SJSA1 (cell line): Measurements from ENCODE around the gene BAG1. TPM values are rescaled to one million over a fixed set of nuclear protein-coding genes. Genes with fewer than 3 reads are reported as not detected.

Experiments used
- DNase-seq, 2 experiments: peaks; one replicate each; pipeline ENCODE4 v3.0.0-alpha.2; 2015 to 2020; ENCODE audit warnings: low spot score in 2 of 2, low read depth in 1 of 2
- H3K27ac ChIP-seq: fragments of 250-450 bp; sonication (Bioruptor Pico); 2 replicates; pipeline ENCODE4 v1.5.1; 2020; ENCODE audit warnings: mild to moderate bottlenecking, moderate library complexity
- H3K27me3 ChIP-seq: fragments of 250-450 bp; sonication (Bioruptor Pico); replicated peaks from 2 replicates; pipeline ENCODE4 v1.5.1; 2020; ENCODE audit warnings: mild to moderate bottlenecking, moderate library complexity
- H3K36me3 ChIP-seq: fragments of 250-450 bp; sonication (Bioruptor Pico); 2 replicates; pipeline ENCODE4 v1.5.1; 2020; ENCODE audit warnings: mild to moderate bottlenecking
- H3K4me1 ChIP-seq: fragments of 250-450 bp; sonication (Bioruptor Pico); replicated peaks from 2 replicates; pipeline ENCODE4 v1.6.1; 2021; ENCODE audit warnings: mild to moderate bottlenecking
- H3K4me3 ChIP-seq: fragments of 250-450 bp; sonication (Bioruptor Pico); 2 replicates; pipeline ENCODE4 v1.5.1; 2020; ENCODE audit warnings: mild to moderate bottlenecking
- H3K9me3 ChIP-seq: fragments of 250-450 bp; sonication (Bioruptor Pico); replicated peaks from 2 replicates; pipeline ENCODE4 v1.5.1; 2020; ENCODE audit warnings: mild to moderate bottlenecking
- total RNA-seq: library from RNA; depleted of rRNA; stranded (reverse); fragments of >200 nt; shearing (Covaris generic); gene quantifications from 2 replicates; pipeline ENCODE4 v1.2.3, GENCODE V29; 2014

BAG1 gene
- total RNA-seq, 1 experiment from 2014 or later: 25.0 TPM

DNA sequence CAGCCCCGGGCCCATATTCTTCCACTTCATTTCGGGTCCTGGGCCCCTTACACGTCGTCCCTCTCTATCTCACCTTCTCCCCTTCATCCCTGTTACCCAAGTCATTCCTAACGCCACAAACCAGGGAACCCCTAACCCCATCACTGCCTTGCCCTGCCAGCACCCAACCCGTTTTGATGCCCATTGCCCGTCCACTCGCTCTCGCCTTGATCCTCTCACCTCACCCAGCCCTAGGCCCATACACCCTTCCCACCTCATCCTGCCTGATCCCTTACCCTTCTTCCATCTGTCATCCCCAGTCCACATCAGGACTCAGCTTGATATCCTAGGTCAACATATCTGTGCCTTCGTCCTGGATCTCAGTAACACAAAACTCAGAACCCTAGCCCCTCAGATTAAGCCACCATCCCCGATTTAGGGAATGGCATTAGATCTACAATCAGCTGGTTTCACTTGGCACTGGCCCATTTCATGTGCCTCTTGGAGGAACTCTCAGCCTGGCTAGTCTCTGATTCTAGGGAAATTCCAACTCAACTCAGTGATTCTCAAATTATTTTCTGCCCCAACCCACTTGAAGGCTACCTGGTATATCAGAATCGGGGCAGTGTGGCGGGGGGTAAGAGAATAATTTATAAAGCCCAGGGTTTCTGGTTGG is 830 bp upstream of the BAG1 start:
- Histone ChIP-seq H3K27me3 (no peaks in the 10 kb centered on the region), H3K27ac (peak overlapping the region; percentile 50), H3K36me3 (peaks cover 12% of the 10 kb centered on the region), H3K9me3 (no peaks in the 10 kb centered on the region), H3K4me3 (peak overlapping the region; percentile 75), H3K4me1 (peaks cover 6% of the 10 kb centered on the region)
- DNase-seq: peak in 1 of 2 experiments; percentile 2

- H3K9me3 ChIP-seq: no peaks in the 10 kb centered on the region
- no peaks in the 10 kb centered on the region for H3K27me3 ChIP-seq
- H3K27ac ChIP-seq: peak overlapping the region; percentile 42; the same call in 1 of the 2 replicates
- DNase-seq: no peak
- peaks cover 6% of the 10 kb centered on the region for H3K4me1 ChIP-seq
- H3K36me3 ChIP-seq: peaks cover 21% of the 10 kb centered on the region
- peak overlapping the region; percentile 75 for H3K4me3 ChIP-seq
Measured at GRCh38 chr9:33264003-33264472, 470 bp downstream of the BAG1 start.

GRCh38 chr9:33263131-33264002 is 1.1 kb downstream of the BAG1 start:
- DNase-seq: peak in 1 of 2 experiments; percentile 9
- H3K36me3 ChIP-seq: peaks cover 21% of the 10 kb centered on the region
- peak overlapping the region; percentile 42; the same call in 1 of the 2 replicates for H3K27ac ChIP-seq

GRCh38 chr9:33260372-33260771 is 4.1 kb downstream of the BAG1 start:
- DNase-seq: no peak
- H3K36me3 ChIP-seq: peaks cover 16% of the 10 kb centered on the region; the same call in 1 of the 2 replicates
- H3K9me3 ChIP-seq: no peaks in the 10 kb centered on the region
- peaks cover 2% of the 10 kb centered on the region for H3K4me1 ChIP-seq
- H3K27me3 ChIP-seq: no peaks in the 10 kb centered on the region
- H3K27ac ChIP-seq: no peak overlapping the region
- no peak overlapping the region for H3K4me3 ChIP-seq

More at GRCh38 chr9:33263131-33264002, 1.1 kb downstream of the BAG1 start:
- Histone ChIP-seq H3K4me3 (peak overlapping the region; percentile 75), H3K27me3 (no peaks in the 10 kb centered on the region), H3K4me1 (peaks cover 6% of the 10 kb centered on the region), H3K9me3 (no peaks in the 10 kb centered on the region)

GRCh38 chr9:33257276-33257675 is 7.2 kb downstream of the BAG1 start:
- no peaks in the 10 kb centered on the region for H3K4me1 ChIP-seq
- H3K27ac ChIP-seq: no peak overlapping the region
- H3K36me3 ChIP-seq: peaks cover 16% of the 10 kb centered on the region; the same call in 1 of the 2 replicates
- DNase-seq: no peak
- no peaks in the 10 kb centered on the region for H3K9me3 ChIP-seq
- H3K4me3 ChIP-seq: no peak overlapping the region
- no peaks in the 10 kb centered on the region for H3K27me3 ChIP-seq

DNA sequence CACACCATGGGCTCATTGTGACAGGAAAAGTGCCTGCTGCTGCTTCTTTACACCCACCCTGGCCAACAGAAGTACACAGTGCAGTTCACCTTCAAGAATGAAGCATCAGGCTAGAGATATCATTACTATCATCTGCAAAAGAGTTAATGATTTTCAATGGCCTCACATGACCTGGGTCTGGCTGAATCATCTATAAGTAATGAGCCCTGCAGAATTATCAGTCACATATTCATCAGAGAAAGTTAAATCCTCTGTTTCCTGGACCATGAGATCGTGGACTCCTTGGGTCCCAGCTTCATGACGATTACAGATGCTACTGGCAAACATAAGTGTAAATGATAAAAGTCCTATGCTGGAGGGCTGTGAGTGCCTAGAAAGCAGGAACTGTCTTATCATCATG is 8.3 kb downstream of the BAG1 start:
- DNase-seq: no peak
- Histone ChIP-seq H3K4me1 (no peaks in the 10 kb centered on the region), H3K4me3 (no peak overlapping the region), H3K27me3 (no peaks in the 10 kb centered on the region), H3K9me3 (no peaks in the 10 kb centered on the region), H3K27ac (no peak overlapping the region), H3K36me3 (peaks cover 16% of the 10 kb centered on the region; the same call in 1 of the 2 replicates)

- H3K36me3 ChIP-seq: peaks cover 16% of the 10 kb centered on the region; the same call in 1 of the 2 replicates
- no peaks in the 10 kb centered on the region for H3K9me3 ChIP-seq
- H3K4me3 ChIP-seq: no peak overlapping the region
- H3K27ac ChIP-seq: no peak overlapping the region
- no peak for DNase-seq
- H3K27me3 ChIP-seq: no peaks in the 10 kb centered on the region
- no peaks in the 10 kb centered on the region for H3K4me1 ChIP-seq
Measured at GRCh38 chr9:33255471-33255870, 9.0 kb downstream of the BAG1 start.

DNA sequence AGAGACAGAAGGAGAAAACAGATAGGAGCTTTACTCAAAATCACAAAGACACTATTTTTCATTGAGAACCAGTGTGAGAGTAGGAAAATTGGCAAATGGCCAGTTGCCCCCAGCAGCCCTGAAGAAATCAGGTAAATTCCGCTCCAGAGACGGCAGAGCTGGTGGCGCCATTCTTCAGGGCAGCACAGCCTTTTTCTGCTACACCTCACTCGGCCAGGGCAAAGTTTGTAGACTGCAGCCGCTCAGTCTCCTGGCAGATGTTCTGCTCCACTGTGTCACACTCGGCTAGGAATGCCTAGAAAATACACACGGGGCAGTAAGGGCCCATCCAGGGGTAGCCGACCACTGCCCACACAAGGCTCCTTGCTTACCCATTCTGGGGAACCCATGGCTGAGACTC is 9.5 kb downstream of the BAG1 start:
- no peak overlapping the region for H3K4me3 ChIP-seq
- H3K36me3 ChIP-seq: peaks cover 13% of the 10 kb centered on the region; the same call in 1 of the 2 replicates
- H3K4me1 ChIP-seq: no peaks in the 10 kb centered on the region
- no peak for DNase-seq
- no peaks in the 10 kb centered on the region for H3K9me3 ChIP-seq
- H3K27ac ChIP-seq: no peak overlapping the region
- no peaks in the 10 kb centered on the region for H3K27me3 ChIP-seq

- no peak overlapping the region for H3K4me3 ChIP-seq
- no peak for DNase-seq
- H3K27me3 ChIP-seq: no peaks in the 10 kb centered on the region
- H3K9me3 ChIP-seq: no peaks in the 10 kb centered on the region
- H3K27ac ChIP-seq: no peak overlapping the region
- H3K36me3 ChIP-seq: peaks cover 7% of the 10 kb centered on the region; the same call in 1 of the 2 replicates
- no peaks in the 10 kb centered on the region for H3K4me1 ChIP-seq
Measured at GRCh38 chr9:33254211-33254610, 10.3 kb downstream of the BAG1 start.

- no peak for DNase-seq
- H3K27ac ChIP-seq: no peak overlapping the region
Measured at GRCh38 chr9:33250458-33250995, 14.0 kb downstream of the BAG1 start.

DNA sequence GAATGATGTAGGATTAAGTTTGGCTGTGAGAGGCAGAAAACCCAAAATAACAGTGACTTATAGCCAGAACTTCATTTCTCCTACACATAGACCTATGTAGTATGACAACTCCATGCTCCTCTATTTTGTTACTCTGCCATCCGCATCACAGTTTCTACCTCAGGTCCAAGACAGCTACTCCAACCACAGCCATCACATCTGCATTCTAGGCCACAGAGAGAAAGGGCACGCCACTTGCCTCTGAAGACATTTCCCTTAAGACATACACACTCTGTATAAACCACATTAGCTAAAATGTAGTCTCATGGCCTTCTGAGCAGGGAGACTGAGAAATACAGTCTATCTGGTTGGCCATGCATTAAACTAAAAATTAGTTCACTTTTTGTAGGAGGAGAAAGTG is 14.5 kb downstream of the BAG1 start:
- Histone ChIP-seq H3K4me1 (no peaks in the 10 kb centered on the region), H3K36me3 (no peaks in the 10 kb centered on the region), H3K9me3 (no peaks in the 10 kb centered on the region), H3K27me3 (no peaks in the 10 kb centered on the region), H3K4me3 (no peak overlapping the region), H3K27ac (no peak overlapping the region)
- DNase-seq: no peak

More at GRCh38 chr9:33250458-33250995, 14.0 kb downstream of the BAG1 start:
- H3K9me3 ChIP-seq: no peaks in the 10 kb centered on the region
- H3K4me3 ChIP-seq: no peak overlapping the region
- H3K36me3 ChIP-seq: no peaks in the 10 kb centered on the region
- no peaks in the 10 kb centered on the region for H3K4me1 ChIP-seq
- H3K27me3 ChIP-seq: no peaks in the 10 kb centered on the region

DNA sequence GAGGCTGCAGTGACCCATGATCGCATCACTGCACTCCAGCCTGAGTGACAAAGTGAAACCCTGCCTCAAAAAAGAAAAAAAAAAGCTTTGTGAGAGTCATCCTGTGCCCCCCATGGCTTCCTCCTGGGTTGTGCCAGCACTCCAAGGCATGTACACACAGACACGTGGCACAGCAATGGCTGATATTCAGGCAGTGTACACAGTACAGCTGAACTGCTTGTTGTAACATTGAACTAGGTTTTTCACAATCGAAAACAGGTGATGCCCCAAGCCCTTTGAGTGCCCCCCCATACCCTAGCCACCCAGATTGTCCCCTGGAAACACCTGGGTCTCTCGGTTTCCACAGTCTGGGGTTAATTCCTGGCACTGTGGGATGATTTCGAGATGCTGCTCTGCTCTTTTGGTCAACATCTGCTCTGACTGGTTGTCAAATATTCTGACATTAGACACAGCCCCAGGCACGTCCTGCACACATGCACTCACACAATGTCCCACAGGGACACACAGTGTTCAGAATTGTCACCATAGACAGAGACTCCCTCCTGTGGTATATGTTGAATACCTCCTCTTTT is 15.3 kb downstream of the BAG1 start:
- Histone ChIP-seq H3K36me3 (no peaks in the 10 kb centered on the region), H3K27ac (no peak overlapping the region), H3K9me3 (no peaks in the 10 kb centered on the region), H3K4me3 (no peak overlapping the region), H3K27me3 (no peaks in the 10 kb centered on the region), H3K4me1 (no peaks in the 10 kb centered on the region)
- DNase-seq: no peak

DNA sequence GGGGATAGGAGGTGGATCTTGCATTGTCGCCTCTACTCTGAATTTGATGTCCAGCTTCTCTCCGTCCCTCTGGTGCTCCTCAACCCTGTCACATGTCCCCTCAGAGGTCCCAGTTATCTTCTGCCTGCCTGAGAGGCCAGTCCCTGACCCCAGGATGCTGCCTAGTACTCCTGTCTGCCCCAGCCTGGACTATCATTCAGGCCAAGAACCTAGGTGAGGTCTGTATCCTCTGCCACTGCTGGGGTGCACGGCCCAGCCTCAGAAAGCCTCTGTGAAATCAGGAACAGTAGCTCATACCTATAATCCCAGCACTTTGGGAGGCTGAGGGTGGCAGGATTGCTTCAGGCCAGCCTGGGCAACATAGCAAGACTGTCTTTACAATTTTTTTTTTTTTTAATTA is 15.9 kb downstream of the BAG1 start:
- no peak overlapping the region for H3K4me3 ChIP-seq
- no peaks in the 10 kb centered on the region for H3K4me1 ChIP-seq
- no peaks in the 10 kb centered on the region for H3K27me3 ChIP-seq
- DNase-seq: no peak
- no peaks in the 10 kb centered on the region for H3K36me3 ChIP-seq
- no peaks in the 10 kb centered on the region for H3K9me3 ChIP-seq
- H3K27ac ChIP-seq: no peak overlapping the region
